ENCODE measurements around the gene GFOD1. TPM values are rescaled to one million over a fixed set of nuclear protein-coding genes. Genes with fewer than 3 reads are reported as not detected.

The GFOD1 gene
- total RNA-seq, 1 experiment from 2014 or later, result 6.1 TPM

GRCh38 chr6:13422681-13423221 lies 64.6 kb downstream of the GFOD1 start:
- Histone ChIP-seq H3K23me2 (ENCODE audit: insufficient read length, low read depth, low read length, poor library complexity, severe bottlenecking) (no peaks in the 10 kb centered on the region), H3K56ac (ENCODE audit: insufficient read length, low read depth, low read length) (no peak overlapping the region), H3K9ac (ENCODE audit: extremely low read depth, insufficient read length, low read length) (peak overlapping the region; percentile 30), H4K8ac (replicated peaks; ENCODE audit: insufficient read length, low read depth, low read length) (no peak overlapping the region), H3K4me2 (ENCODE audit: insufficient read depth, insufficient read length, low read length) (peak overlapping the region; percentile 55), H2BK20ac (ENCODE audit: low read depth, low read length, poor library complexity, severe bottlenecking) (peak overlapping the region; percentile 91), H3K18ac (ENCODE audit: insufficient read length, low read depth, low read length) (peak overlapping the region; percentile 80), H3K4me1 (ENCODE audit: insufficient read depth, low read length) (peaks cover 28% of the 10 kb centered on the region; the same call in 1 of the 2 replicates), H3T11ph (ENCODE audit: low read length) (peak overlapping the region; percentile 57), H2BK5ac (ENCODE audit: insufficient read length, low read length) (peak overlapping the region; percentile 81), H3K79me2 (ENCODE audit: insufficient read depth, low read length) (no peaks in the 10 kb centered on the region; the same call in 1 of the 2 replicates), H3K27me3 (ENCODE audit: insufficient read depth, low read length) (no peaks in the 10 kb centered on the region), H3K4ac (ENCODE audit: low read depth, low read length) (no peak overlapping the region), H2AFZ (ENCODE audit: low read length) (no peak overlapping the region), H2BK120ac (ENCODE audit: low read depth, low read length, poor library complexity, severe bottlenecking) (peak overlapping the region; percentile 69), H2BK12ac (ENCODE audit: insufficient read length, low read depth, low read length) (peak overlapping the region; percentile 84), H3K14ac (ENCODE audit: insufficient read depth, low read length) (peak overlapping the region; percentile 74; the same call in 1 of the 2 replicates), H3K79me1 (ENCODE audit: insufficient read depth, low read depth, low read length, poor library complexity, severe bottlenecking) (no peaks in the 10 kb centered on the region), H4K5ac (ENCODE audit: insufficient read length, low read depth, low read length) (peak overlapping the region; percentile 49), H4K91ac (ENCODE audit: insufficient read length, low read depth, low read length) (no peak overlapping the region), H4K20me1 (ENCODE audit: control insufficient read depth, insufficient read depth, insufficient read length) (no peaks in the 10 kb centered on the region), H2AK5ac (ENCODE audit: insufficient read length, low read length) (peak overlapping the region; percentile 47), H3K23ac (ENCODE audit: insufficient read length, low read depth, low read length) (no peak overlapping the region), H3K9me3 (ENCODE audit: control insufficient read depth, low read depth, low read length) (no peaks in the 10 kb centered on the region), H2BK15ac (ENCODE audit: low read depth, low read length) (no peak overlapping the region), H3K27ac (ENCODE audit: insufficient read length, low read depth, low read length) (peak overlapping the region; percentile 98)
- H3K27me3 Mint-ChIP-seq (ENCODE audit: low read depth), result no peaks in the 10 kb centered on the region
- peak overlapping the region; percentile 94 to 99 (median 98) for H3K27ac Mint-ChIP-seq
- peaks cover 0 to 1% (median 0%) of the 10 kb centered on the region in 3 experiments; a peak in 2 of 7 replicates for H3K36me3 Mint-ChIP-seq (ENCODE audit: insufficient read depth in 1 of 3, low read depth in 3 of 3)
- TF ChIP-seq, protein P1, sequence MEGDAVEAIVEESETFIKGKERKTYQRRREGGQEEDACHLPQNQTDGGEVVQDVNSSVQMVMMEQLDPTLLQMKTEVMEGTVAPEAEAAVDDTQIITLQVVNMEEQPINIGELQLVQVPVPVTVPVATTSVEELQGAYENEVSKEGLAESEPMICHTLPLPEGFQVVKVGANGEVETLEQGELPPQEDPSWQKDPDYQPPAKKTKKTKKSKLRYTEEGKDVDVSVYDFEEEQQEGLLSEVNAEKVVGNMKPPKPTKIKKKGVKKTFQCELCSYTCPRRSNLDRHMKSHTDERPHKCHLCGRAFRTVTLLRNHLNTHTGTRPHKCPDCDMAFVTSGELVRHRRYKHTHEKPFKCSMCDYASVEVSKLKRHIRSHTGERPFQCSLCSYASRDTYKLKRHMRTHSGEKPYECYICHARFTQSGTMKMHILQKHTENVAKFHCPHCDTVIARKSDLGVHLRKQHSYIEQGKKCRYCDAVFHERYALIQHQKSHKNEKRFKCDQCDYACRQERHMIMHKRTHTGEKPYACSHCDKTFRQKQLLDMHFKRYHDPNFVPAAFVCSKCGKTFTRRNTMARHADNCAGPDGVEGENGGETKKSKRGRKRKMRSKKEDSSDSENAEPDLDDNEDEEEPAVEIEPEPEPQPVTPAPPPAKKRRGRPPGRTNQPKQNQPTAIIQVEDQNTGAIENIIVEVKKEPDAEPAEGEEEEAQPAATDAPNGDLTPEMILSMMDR (conservative IDR thresholded peaks at IDR 0.05), result no peak
- peak; percentile 85 for DNase-seq
- H3K9me3 Mint-ChIP-seq, result no peaks in the 10 kb centered on the region
- peaks cover 57 to 75% of the 10 kb centered on the region in 2 experiments for H3K4me1 Mint-ChIP-seq
- H3K4me3 Mint-ChIP-seq, result peak overlapping the region; percentile 35 to 58
- WGBS (ENCODE audit: extremely low coverage, insufficient read length, low lambda C conversion rate), result no CpG with 5 or more reads among the region's 5 CpGs
